ENCODE measurements around the gene TPCN2. TPM values are rescaled to one million over a fixed set of nuclear protein-coding genes. Genes with fewer than 3 reads are reported as not detected.

TPCN2 gene
- total RNA-seq, 1 experiment from 2014 or later = 28.9 TPM

GRCh38 chr11:69151836-69152235 lies 103.1 kb downstream of the TPCN2 start:
- DNase-seq (ENCODE audit: low spot score) = no peak
- CTCF ChIA-PET = no interaction called here
- POLR2A ChIA-PET (ENCODE audit: low non-redundant PET) = interaction anchor here (0.7 kb wide), 1 partner anchor 72 kb away, joined by 4 read pairs; no protein-coding TSS in a partner anchor
- intact Hi-C loops (cut with micrococcal nuclease; ENCODE audit: unreplicated experiment) = no loop called here
- no peaks in the 10 kb centered on the region for H3K36me3 ChIP-seq (ENCODE audit: insufficient read depth, low read length, poor library complexity, severe bottlenecking)
- peaks cover 8% of the 10 kb centered on the region for H3K4me1 ChIP-seq (ENCODE audit: insufficient read depth, low read length, poor library complexity, severe bottlenecking)
- no peak for TF ChIP-seq EZH2 (IDR thresholded peaks at IDR 0.05; ENCODE audit: borderline replicate concordance, low read depth, low read length, poor library complexity, severe bottlenecking)
- TF ChIP-seq CTCF (conservative IDR thresholded peaks at IDR 0.05; ENCODE audit: low read depth, low read length) = no peak
- no TSS peak for BruUV-seq (replicated peaks)
- H3K27me3 ChIP-seq (replicated peaks; ENCODE audit: insufficient read depth, low read depth, low read length, poor library complexity) = no peaks in the 10 kb centered on the region
- H3K4me3 ChIP-seq (ENCODE audit: low read depth, low read length, poor library complexity, severe bottlenecking) = no peak overlapping the region
- peaks cover 10% of the 10 kb centered on the region for H3K9me3 ChIP-seq (ENCODE audit: low read depth, low read length, poor library complexity, severe bottlenecking)
- H3K27ac ChIP-seq (ENCODE audit: low read depth, low read length, poor library complexity, severe bottlenecking) = no peak overlapping the region

GRCh38 chr11:69152733-69153421 lies 104.1 kb downstream of the TPCN2 start:
- H3K27ac ChIP-seq (ENCODE audit: low read depth, low read length, poor library complexity, severe bottlenecking) = no peak overlapping the region
- POLR2A ChIA-PET (ENCODE audit: low non-redundant PET) = interaction anchor here (0.7 kb wide), 1 partner anchor 71 kb away, joined by 4 read pairs; no protein-coding TSS in a partner anchor
- CTCF ChIA-PET = no interaction called here
- H3K27me3 ChIP-seq (replicated peaks; ENCODE audit: insufficient read depth, low read depth, low read length, poor library complexity) = no peaks in the 10 kb centered on the region
- intact Hi-C loops (cut with micrococcal nuclease; ENCODE audit: unreplicated experiment) = no loop called here
- no peak for TF ChIP-seq EZH2 (IDR thresholded peaks at IDR 0.05; ENCODE audit: borderline replicate concordance, low read depth, low read length, poor library complexity, severe bottlenecking)
- TF ChIP-seq CTCF (conservative IDR thresholded peaks at IDR 0.05; ENCODE audit: low read depth, low read length) = no peak
- H3K36me3 ChIP-seq (ENCODE audit: insufficient read depth, low read length, poor library complexity, severe bottlenecking) = no peaks in the 10 kb centered on the region
- no peak for DNase-seq (ENCODE audit: low spot score)
- peaks cover 4% of the 10 kb centered on the region for H3K9me3 ChIP-seq (ENCODE audit: low read depth, low read length, poor library complexity, severe bottlenecking)
- H3K4me3 ChIP-seq (ENCODE audit: low read depth, low read length, poor library complexity, severe bottlenecking) = no peak overlapping the region
- peaks cover 18% of the 10 kb centered on the region for H3K4me1 ChIP-seq (ENCODE audit: insufficient read depth, low read length, poor library complexity, severe bottlenecking)
- no TSS peak for BruUV-seq (replicated peaks)

GRCh38 chr11:69153661-69154060 lies 104.9 kb downstream of the TPCN2 start:
- Histone ChIP-seq H3K27me3 (replicated peaks; ENCODE audit: insufficient read depth, low read depth, low read length, poor library complexity) (no peaks in the 10 kb centered on the region), H3K4me1 (ENCODE audit: insufficient read depth, low read length, poor library complexity, severe bottlenecking) (peaks cover 20% of the 10 kb centered on the region), H3K27ac (ENCODE audit: low read depth, low read length, poor library complexity, severe bottlenecking) (no peak overlapping the region), H3K4me3 (ENCODE audit: low read depth, low read length, poor library complexity, severe bottlenecking) (no peak overlapping the region), H3K36me3 (ENCODE audit: insufficient read depth, low read length, poor library complexity, severe bottlenecking) (no peaks in the 10 kb centered on the region), H3K9me3 (ENCODE audit: low read depth, low read length, poor library complexity, severe bottlenecking) (peaks cover 4% of the 10 kb centered on the region)
- intact Hi-C loops (cut with micrococcal nuclease; ENCODE audit: unreplicated experiment) = no loop called here
- ChIA-PET POLR2A (ENCODE audit: low non-redundant PET) (no interaction called here), CTCF (no interaction called here)
- no TSS peak for BruUV-seq (replicated peaks)
- TF ChIP-seq CTCF (conservative IDR thresholded peaks at IDR 0.05; ENCODE audit: low read depth, low read length) (no peak), EZH2 (IDR thresholded peaks at IDR 0.05; ENCODE audit: borderline replicate concordance, low read depth, low read length, poor library complexity, severe bottlenecking) (no peak)
- DNase-seq (ENCODE audit: low spot score) = no peak

All from A673 (cell line).